Measurements from ENCODE around the gene UBXN4. TPM values are rescaled to one million over a fixed set of nuclear protein-coding genes. Genes with fewer than 3 reads are reported as not detected.

Gene UBXN4
- total RNA-seq, 1 experiment from 2014 or later: 69.7 TPM

GRCh38 chr2:135776367-135776766 lies 34.7 kb downstream of the UBXN4 start:
- intact Hi-C loops (cut with micrococcal nuclease): no loop called here
- Histone ChIP-seq H3K9me3 (ENCODE audit: control insufficient read depth in 1 of 2, insufficient read depth in 1 of 2, low read depth in 1 of 2, low read length in 2 of 2) (no peaks in the 10 kb centered on the region), H3K27me3 (ENCODE audit: insufficient read depth, low read length) (no peaks in the 10 kb centered on the region), H3K36me3 (ENCODE audit: control insufficient read depth in 1 of 2, insufficient read depth in 2 of 2, low read length in 2 of 2) (peaks cover 65 to 66% of the 10 kb centered on the region in 2 experiments), H3K9ac (ENCODE audit: low read length) (no peak overlapping the region), H3K9me2 (ENCODE audit: insufficient read depth) (no peaks in the 10 kb centered on the region), H3K4me2 (ENCODE audit: low read length) (no peak overlapping the region), H3K79me2 (ENCODE audit: insufficient read depth, low read length) (no peaks in the 10 kb centered on the region), H2AFZ (ENCODE audit: low read depth, low read length, poor library complexity, severe bottlenecking) (no peak overlapping the region), H3K4me1 (ENCODE audit: control insufficient read depth in 1 of 2, insufficient read depth in 2 of 2, low read length in 2 of 2) (no peaks in the 10 kb centered on the region), H3K4me3 (replicated peaks in 1 of 2; ENCODE audit: low read depth in 1 of 2, low read length in 2 of 2) (no peak overlapping the region), H3K27ac (ENCODE audit: low read depth, low read length) (no peak overlapping the region), H4K20me1 (ENCODE audit: insufficient read depth) (no peaks in the 10 kb centered on the region)
- ChIA-PET RAD21 (ENCODE audit: low non-redundant PET in 1 of 2, low total read pairs in 2 of 2, uncharacterized antibody in 2 of 2, unreplicated experiment in 2 of 2) (no interaction called here), POLR2A (no interaction called here), CTCF (no interaction called here)
- no peak for DNase-seq (ENCODE audit: low read depth, low spot score)
- BruUV-seq (replicated peaks): no TSS peak
- no peak for TF ChIP-seq SRF (IDR thresholded peaks at IDR 0.05; ENCODE audit: low read depth)
- no peak for ATAC-seq

- no peak overlapping the region for H3K4me2 ChIP-seq (ENCODE audit: low read length)
- CTCF ChIA-PET: no interaction called here
- no peaks in the 10 kb centered on the region for H4K20me1 ChIP-seq (ENCODE audit: insufficient read depth)
- peaks cover 48 to 57% of the 10 kb centered on the region in 2 experiments; a peak in 3 of 4 replicates for H3K36me3 ChIP-seq (ENCODE audit: control insufficient read depth in 1 of 2, insufficient read depth in 2 of 2, low read length in 2 of 2)
- no peak for ATAC-seq
- H3K9ac ChIP-seq (ENCODE audit: low read length): no peak overlapping the region
- no TSS peak for BruUV-seq (replicated peaks)
- H3K4me1 ChIP-seq (ENCODE audit: control insufficient read depth in 1 of 2, insufficient read depth in 2 of 2, low read length in 2 of 2): peaks cover 6 to 13% of the 10 kb centered on the region in 2 experiments; a peak in 3 of 4 replicates
- H3K4me3 ChIP-seq (replicated peaks in 1 of 2; ENCODE audit: low read depth in 1 of 2, low read length in 2 of 2): no peak overlapping the region
- RAD21 ChIA-PET (ENCODE audit: low non-redundant PET in 1 of 2, low total read pairs in 2 of 2, uncharacterized antibody in 2 of 2, unreplicated experiment in 2 of 2): no interaction called here
- no peaks in the 10 kb centered on the region for H3K27me3 ChIP-seq (ENCODE audit: insufficient read depth, low read length)
- H3K27ac ChIP-seq (ENCODE audit: low read depth, low read length): no peak overlapping the region
- H2AFZ ChIP-seq (ENCODE audit: low read depth, low read length, poor library complexity, severe bottlenecking): no peak overlapping the region
- no peaks in the 10 kb centered on the region for H3K79me2 ChIP-seq (ENCODE audit: insufficient read depth, low read length)
- POLR2A ChIA-PET: no interaction called here
- H3K9me2 ChIP-seq (ENCODE audit: insufficient read depth): no peaks in the 10 kb centered on the region
- intact Hi-C loops (cut with micrococcal nuclease): no loop called here
- no peak for DNase-seq (ENCODE audit: low read depth, low spot score)
- no peaks in the 10 kb centered on the region for H3K9me3 ChIP-seq (ENCODE audit: control insufficient read depth in 1 of 2, insufficient read depth in 1 of 2, low read depth in 1 of 2, low read length in 2 of 2)
- TF ChIP-seq ZNF274 (IDR thresholded peaks at IDR 0.05; ENCODE audit: low read depth, low read length) (no peak), SP1 (IDR thresholded peaks at IDR 0.05; ENCODE audit: low read depth) (no peak), CBX3 (IDR thresholded peaks at IDR 0.05; ENCODE audit: low read depth) (no peak), POLR2A (IDR thresholded peaks at IDR 0.05; ENCODE audit: borderline replicate concordance, extremely low read depth, insufficient read depth, insufficient read length) (no peak), ZBTB33 (IDR thresholded peaks at IDR 0.05; ENCODE audit: extremely low read depth, insufficient replicate concordance, low read length) (no peak), TCF7L2 (IDR thresholded peaks at IDR 0.05; ENCODE audit: borderline replicate concordance, extremely low read depth, insufficient read depth, insufficient read length) (no peak), EZH2phosphoT487 (IDR thresholded peaks at IDR 0.05; ENCODE audit: borderline replicate concordance) (no peak), SRF (IDR thresholded peaks at IDR 0.05; ENCODE audit: low read depth) (no peak), POLR2AphosphoS5 (IDR thresholded peaks at IDR 0.05; ENCODE audit: low read depth, low read length) (no peak), YY1 (IDR thresholded peaks at IDR 0.05; ENCODE audit: extremely low read depth, insufficient replicate concordance, low read depth, low read length) (no peak), FOSL1 (IDR thresholded peaks at IDR 0.05; ENCODE audit: low read depth) (no peak), CTCF (IDR thresholded peaks at IDR 0.05 in 2 of 3, conservative IDR thresholded peaks at IDR 0.05 in 1 of 3; ENCODE audit: borderline replicate concordance in 1 of 3, insufficient read depth in 1 of 3, low read depth in 2 of 3, low read length in 2 of 3) (no peak)
- TF ChIP-seq, protein P1, sequence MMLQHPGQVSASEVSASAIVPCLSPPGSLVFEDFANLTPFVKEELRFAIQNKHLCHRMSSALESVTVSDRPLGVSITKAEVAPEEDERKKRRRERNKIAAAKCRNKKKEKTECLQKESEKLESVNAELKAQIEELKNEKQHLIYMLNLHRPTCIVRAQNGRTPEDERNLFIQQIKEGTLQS (IDR thresholded peaks at IDR 0.05): no peak
Measured at GRCh38 chr2:135782231-135782630, 40.6 kb downstream of the UBXN4 start.
